Keratinocyte (primary cell): ENCODE results near the gene STXBP5L. TPM values are rescaled to one million over a fixed set of nuclear protein-coding genes. Genes with fewer than 3 reads are reported as not detected.

Experiments used
- DNase-seq: peaks from one replicate; pipeline ENCODE4 v3.0.0-alpha.2; 2011; ENCODE audit warnings: low read depth, missing footprints, low spot score
- FAIRE-seq: peaks from 2 replicates; lab custom pipeline; 2011; peaks lifted over from hg19 to GRCh38; lab: Jason Lieb, UNC
- H2AFZ ChIP-seq: 2 replicates; pipeline ENCODE4 v1.6.0; 2012; ENCODE audit warnings: low read length, control low read depth, inconsistent platforms; ENCODE audit not compliant: control insufficient read depth
- H3K27ac ChIP-seq: 2 replicates; pipeline ENCODE4 v1.5.1; 2011; ENCODE audit warnings: low read length; ENCODE audit not compliant: control insufficient read depth, insufficient read depth
- H3K27me3 ChIP-seq: 3 replicates; pipeline ENCODE4 v1.6.0; 2011; ENCODE audit warnings: low read length; ENCODE audit not compliant: control insufficient read depth, insufficient read depth; ENCODE audit errors: extremely low read depth
- H3K36me3 ChIP-seq, 2 experiments: 2 replicates in 1 of 2; 3 replicates in 1 of 2; pipeline ENCODE4 v1.5.1; 2011; ENCODE audit warnings: low read length in 2 of 2, mild to moderate bottlenecking in 1 of 2; ENCODE audit not compliant: control insufficient read depth in 2 of 2, insufficient read depth in 2 of 2; ENCODE audit errors: extremely low read depth in 1 of 2
- H3K4me1 ChIP-seq: 3 replicates; pipeline ENCODE4 v1.5.1; 2011; ENCODE audit warnings: low read length; ENCODE audit not compliant: control insufficient read depth, insufficient read depth; ENCODE audit errors: extremely low read depth
- H3K4me2 ChIP-seq: 3 replicates; pipeline ENCODE4 v1.6.0; 2011; ENCODE audit warnings: low read depth, low read length; ENCODE audit not compliant: control insufficient read depth, insufficient read depth; ENCODE audit errors: extremely low read depth
- H3K4me3 ChIP-seq, 3 experiments: fragments of 200-600 bp in 1 of 3; sonication (generic) in 1 of 3; 2 replicates in 2 of 3; 3 replicates in 1 of 3; pipeline ENCODE4 v1.5.1; 2011 to 2016; ENCODE audit warnings: low read length in 3 of 3, mild to moderate bottlenecking in 3 of 3, control low read depth in 2 of 3, inconsistent platforms in 1 of 3, low read depth in 1 of 3, mixed read lengths in 1 of 3, mixed run types in 1 of 3, moderate library complexity in 1 of 3; ENCODE audit not compliant: control insufficient read depth in 2 of 3, insufficient read depth in 2 of 3; ENCODE audit errors: extremely low read depth in 1 of 3
- H3K79me2 ChIP-seq: 2 replicates; pipeline ENCODE4 v1.6.0; 2012; ENCODE audit warnings: low read length; ENCODE audit not compliant: control insufficient read depth, insufficient read depth
- H3K9ac ChIP-seq: 3 replicates; pipeline ENCODE4 v1.6.0; 2011; ENCODE audit warnings: low read length; ENCODE audit not compliant: control insufficient read depth, insufficient read depth; ENCODE audit errors: extremely low read depth
- H3K9me1 ChIP-seq: 3 replicates; pipeline ENCODE4 v1.6.0; 2011; ENCODE audit warnings: low read length; ENCODE audit not compliant: control insufficient read depth, insufficient read depth; ENCODE audit errors: extremely low read depth
- H3K9me3 ChIP-seq: 2 replicates; pipeline ENCODE4 v1.5.1; 2012; ENCODE audit warnings: low read depth, low read length; ENCODE audit not compliant: control insufficient read depth
- H4K20me1 ChIP-seq: 3 replicates; pipeline ENCODE4 v1.6.0; 2011; ENCODE audit warnings: low read length; ENCODE audit not compliant: control insufficient read depth, insufficient read depth; ENCODE audit errors: extremely low read depth
- EZH2 ChIP-seq: IDR thresholded peaks from one replicate; pipeline ENCODE4 v1.6.1; 2012; ENCODE audit warnings: inconsistent platforms, mild to moderate bottlenecking, low read length, moderate library complexity
- dilution Hi-C: fragments of 300-500 bp; cut with MboI; formaldehyde crosslinking; loops from one replicate; pipeline ENCODE4 v1.7.0; 2020; ENCODE audit warnings: low sequenced_read_pairs; ENCODE audit not compliant: extremely low pct_ligation_motif_present
- polyA plus RNA-seq, 5 experiments: library from polyadenylated mRNA; depleted of rRNA in 3 of 5; stranded (reverse) in 3 of 5; stranded (forward) in 1 of 5; unstranded in 1 of 5; fragments of >200 nt; gene quantifications; 1 replicate in 1 of 5; 2 replicates in 3 of 5; 3 replicates in 1 of 5; pipeline versions ENCODE4 v1.2.1 to v1.2.3, GENCODE V29; 2011 to 2012; ENCODE audit warnings: missing spikeins in 2 of 5, low read depth in 1 of 5, low replicate concordance in 1 of 5
- TF ChIP-seq, protein P1 (sequence below), 3 experiments: IDR thresholded peaks in 1 of 3; conservative IDR thresholded peaks in 1 of 3; optimal IDR thresholded peaks in 1 of 3; 2 replicates in 2 of 3; 3 replicates in 1 of 3; pipeline versions ENCODE3 to v1.5.1; 2011; ENCODE audit warnings: low read length in 3 of 3, mild to moderate bottlenecking in 3 of 3, moderate library complexity in 2 of 3, control low read depth in 1 of 3, inconsistent platforms in 1 of 3; ENCODE audit not compliant: insufficient read depth in 2 of 3; ENCODE audit errors: extremely low read depth in 1 of 3

STXBP5L gene
- polyA plus RNA-seq, 1 donor (not counting 4 experiments of a cell fraction or from before 2014, with no cell fraction given) = not detected

DNA sequence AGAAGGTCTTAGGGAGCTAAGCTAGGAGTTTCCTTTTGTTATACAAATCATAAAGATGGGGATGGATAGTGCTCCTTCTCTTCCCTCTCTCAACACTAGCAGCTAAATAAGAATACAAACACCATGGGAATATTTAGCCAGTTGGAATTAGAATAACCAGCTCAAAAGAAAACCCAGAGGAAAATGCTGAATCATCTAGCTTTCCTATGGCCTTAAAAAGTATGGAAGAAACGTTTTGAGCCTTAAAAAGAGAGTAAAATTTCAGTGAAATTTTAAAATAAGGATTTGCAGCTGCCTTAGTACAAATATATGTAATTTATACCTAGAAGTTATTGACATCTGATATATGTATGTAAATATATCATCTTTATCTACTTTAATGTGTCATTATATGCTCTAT is 245.8 kb downstream of the STXBP5L start:
- no peaks in the 10 kb centered on the region for H3K36me3 ChIP-seq
- no peaks in the 10 kb centered on the region for H3K79me2 ChIP-seq
- no peak overlapping the region for H3K4me2 ChIP-seq
- no peak overlapping the region for H3K9ac ChIP-seq
- H3K27me3 ChIP-seq = no peaks in the 10 kb centered on the region
- H4K20me1 ChIP-seq = no peaks in the 10 kb centered on the region
- FAIRE-seq (no peak), DNase-seq (no peak)
- H3K27ac ChIP-seq = no peak overlapping the region
- no peak overlapping the region for H2AFZ ChIP-seq
- dilution Hi-C loops = no loop called here
- H3K4me1 ChIP-seq = no peaks in the 10 kb centered on the region
- H3K9me1 ChIP-seq = no peaks in the 10 kb centered on the region
- H3K4me3 ChIP-seq = no peak overlapping the region
- H3K9me3 ChIP-seq = no peaks in the 10 kb centered on the region
- TF ChIP-seq EZH2 = no peak
- TF ChIP-seq, protein P1, sequence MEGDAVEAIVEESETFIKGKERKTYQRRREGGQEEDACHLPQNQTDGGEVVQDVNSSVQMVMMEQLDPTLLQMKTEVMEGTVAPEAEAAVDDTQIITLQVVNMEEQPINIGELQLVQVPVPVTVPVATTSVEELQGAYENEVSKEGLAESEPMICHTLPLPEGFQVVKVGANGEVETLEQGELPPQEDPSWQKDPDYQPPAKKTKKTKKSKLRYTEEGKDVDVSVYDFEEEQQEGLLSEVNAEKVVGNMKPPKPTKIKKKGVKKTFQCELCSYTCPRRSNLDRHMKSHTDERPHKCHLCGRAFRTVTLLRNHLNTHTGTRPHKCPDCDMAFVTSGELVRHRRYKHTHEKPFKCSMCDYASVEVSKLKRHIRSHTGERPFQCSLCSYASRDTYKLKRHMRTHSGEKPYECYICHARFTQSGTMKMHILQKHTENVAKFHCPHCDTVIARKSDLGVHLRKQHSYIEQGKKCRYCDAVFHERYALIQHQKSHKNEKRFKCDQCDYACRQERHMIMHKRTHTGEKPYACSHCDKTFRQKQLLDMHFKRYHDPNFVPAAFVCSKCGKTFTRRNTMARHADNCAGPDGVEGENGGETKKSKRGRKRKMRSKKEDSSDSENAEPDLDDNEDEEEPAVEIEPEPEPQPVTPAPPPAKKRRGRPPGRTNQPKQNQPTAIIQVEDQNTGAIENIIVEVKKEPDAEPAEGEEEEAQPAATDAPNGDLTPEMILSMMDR (optimal IDR thresholded peaks at IDR 0.05 in 1 of 3, IDR thresholded peaks at IDR 0.05 in 1 of 3, conservative IDR thresholded peaks at IDR 0.05 in 1 of 3; ENCODE audit: extremely low read depth in 1 of 3, insufficient read depth in 2 of 3, low read length in 3 of 3) = no peak

DNA sequence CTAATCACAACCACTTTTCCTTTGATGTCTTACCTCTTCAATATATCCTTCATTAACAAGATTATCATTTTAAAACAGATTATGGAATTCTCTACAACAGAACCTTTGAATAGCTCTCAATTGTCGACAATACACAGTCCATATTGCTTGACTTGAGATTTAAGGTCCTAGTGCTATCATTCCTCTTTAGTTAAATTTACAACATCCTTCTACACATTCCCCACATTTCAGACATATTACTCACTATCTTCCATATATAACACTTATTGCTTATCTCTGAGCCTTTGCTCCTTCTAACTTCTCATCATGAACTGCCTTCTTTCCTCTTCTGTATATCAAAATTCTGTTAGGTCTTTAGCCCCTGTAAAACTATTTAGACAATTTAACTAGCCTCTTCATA is 247.0 kb downstream of the STXBP5L start:
- no peak overlapping the region for H3K4me2 ChIP-seq
- no peak overlapping the region for H3K9ac ChIP-seq
- DNase-seq = no peak

More for the DNA sequence above, 247.0 kb downstream of the STXBP5L start:
- no peaks in the 10 kb centered on the region for H3K4me1 ChIP-seq
- no peak overlapping the region for H2AFZ ChIP-seq
- H3K9me3 ChIP-seq = no peaks in the 10 kb centered on the region
- no peak overlapping the region for H3K4me3 ChIP-seq
- no peaks in the 10 kb centered on the region for H3K79me2 ChIP-seq
- TF ChIP-seq, protein P1 (optimal IDR thresholded peaks at IDR 0.05 in 1 of 3, IDR thresholded peaks at IDR 0.05 in 1 of 3, conservative IDR thresholded peaks at IDR 0.05 in 1 of 3; ENCODE audit: extremely low read depth in 1 of 3, insufficient read depth in 2 of 3, low read length in 3 of 3) = no peak
- no peak for TF ChIP-seq EZH2
- H3K27me3 ChIP-seq = no peaks in the 10 kb centered on the region
- FAIRE-seq = no peak
- no peaks in the 10 kb centered on the region for H3K9me1 ChIP-seq
- H4K20me1 ChIP-seq = no peaks in the 10 kb centered on the region
- no peak overlapping the region for H3K27ac ChIP-seq
- no peaks in the 10 kb centered on the region for H3K36me3 ChIP-seq
- dilution Hi-C loops = no loop called here
